ENCODE data around the gene KRTAP12-3.

GRCh38 chr21:44656868-44657267, 864 bp upstream of the KRTAP12-3 start:
- TF ChIP-seq CTCF (IDR thresholded peaks at IDR 0.05), result no peak
- TF ChIP-seq E2F4 (CRISPR knock-in tag; IDR thresholded peaks at IDR 0.05; ENCODE audit: borderline replicate concordance, low read depth), result no peak
- TF ChIP-seq USF2 (CRISPR knock-in tag; IDR thresholded peaks at IDR 0.05), result no peak
- TF ChIP-seq, protein P1, sequence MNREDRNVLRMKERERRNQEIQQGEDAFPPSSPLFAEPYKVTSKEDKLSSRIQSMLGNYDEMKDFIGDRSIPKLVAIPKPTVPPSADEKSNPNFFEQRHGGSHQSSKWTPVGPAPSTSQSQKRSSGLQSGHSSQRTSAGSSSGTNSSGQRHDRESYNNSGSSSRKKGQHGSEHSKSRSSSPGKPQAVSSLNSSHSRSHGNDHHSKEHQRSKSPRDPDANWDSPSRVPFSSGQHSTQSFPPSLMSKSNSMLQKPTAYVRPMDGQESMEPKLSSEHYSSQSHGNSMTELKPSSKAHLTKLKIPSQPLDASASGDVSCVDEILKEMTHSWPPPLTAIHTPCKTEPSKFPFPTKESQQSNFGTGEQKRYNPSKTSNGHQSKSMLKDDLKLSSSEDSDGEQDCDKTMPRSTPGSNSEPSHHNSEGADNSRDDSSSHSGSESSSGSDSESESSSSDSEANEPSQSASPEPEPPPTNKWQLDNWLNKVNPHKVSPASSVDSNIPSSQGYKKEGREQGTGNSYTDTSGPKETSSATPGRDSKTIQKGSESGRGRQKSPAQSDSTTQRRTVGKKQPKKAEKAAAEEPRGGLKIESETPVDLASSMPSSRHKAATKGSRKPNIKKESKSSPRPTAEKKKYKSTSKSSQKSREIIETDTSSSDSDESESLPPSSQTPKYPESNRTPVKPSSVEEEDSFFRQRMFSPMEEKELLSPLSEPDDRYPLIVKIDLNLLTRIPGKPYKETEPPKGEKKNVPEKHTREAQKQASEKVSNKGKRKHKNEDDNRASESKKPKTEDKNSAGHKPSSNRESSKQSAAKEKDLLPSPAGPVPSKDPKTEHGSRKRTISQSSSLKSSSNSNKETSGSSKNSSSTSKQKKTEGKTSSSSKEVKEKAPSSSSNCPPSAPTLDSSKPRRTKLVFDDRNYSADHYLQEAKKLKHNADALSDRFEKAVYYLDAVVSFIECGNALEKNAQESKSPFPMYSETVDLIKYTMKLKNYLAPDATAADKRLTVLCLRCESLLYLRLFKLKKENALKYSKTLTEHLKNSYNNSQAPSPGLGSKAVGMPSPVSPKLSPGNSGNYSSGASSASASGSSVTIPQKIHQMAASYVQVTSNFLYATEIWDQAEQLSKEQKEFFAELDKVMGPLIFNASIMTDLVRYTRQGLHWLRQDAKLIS (CRISPR knock-in tag; IDR thresholded peaks at IDR 0.05; ENCODE audit: borderline replicate concordance), result no peak
- TF ChIP-seq ZNF121 (CRISPR knock-in tag; IDR thresholded peaks at IDR 0.05), result no peak
- no peak for TF ChIP-seq SP1 (CRISPR knock-in tag; conservative IDR thresholded peaks at IDR 0.05)
- no peak for TF ChIP-seq ESRRA (CRISPR knock-in tag; IDR thresholded peaks at IDR 0.05; ENCODE audit: borderline replicate concordance)
- no peak for TF ChIP-seq HMGA2 (CRISPR knock-in tag; IDR thresholded peaks at IDR 0.05)
- TF ChIP-seq IRF2 (CRISPR knock-in tag; IDR thresholded peaks at IDR 0.05; ENCODE audit: borderline replicate concordance, low read depth), result no peak
- TF ChIP-seq NFE2L1 (CRISPR knock-in tag; IDR thresholded peaks at IDR 0.05), result no peak
- no peak for TF ChIP-seq ATF3 (CRISPR knock-in tag; conservative IDR thresholded peaks at IDR 0.05)
- no peak for TF ChIP-seq CBFB (CRISPR knock-in tag; IDR thresholded peaks at IDR 0.05; ENCODE audit: low read depth)

Measured in WTC11 (cell line).